C1 segment of cervical spinal cord (tissue), 14 donors: ENCODE results near the gene OSGIN1.

Experiments used
- DNase-seq, 14 donors: peaks; one replicate each; lab custom pipeline; 2025; lab: John Stamatoyannopoulos, UW

Gene OSGIN1

DNA sequence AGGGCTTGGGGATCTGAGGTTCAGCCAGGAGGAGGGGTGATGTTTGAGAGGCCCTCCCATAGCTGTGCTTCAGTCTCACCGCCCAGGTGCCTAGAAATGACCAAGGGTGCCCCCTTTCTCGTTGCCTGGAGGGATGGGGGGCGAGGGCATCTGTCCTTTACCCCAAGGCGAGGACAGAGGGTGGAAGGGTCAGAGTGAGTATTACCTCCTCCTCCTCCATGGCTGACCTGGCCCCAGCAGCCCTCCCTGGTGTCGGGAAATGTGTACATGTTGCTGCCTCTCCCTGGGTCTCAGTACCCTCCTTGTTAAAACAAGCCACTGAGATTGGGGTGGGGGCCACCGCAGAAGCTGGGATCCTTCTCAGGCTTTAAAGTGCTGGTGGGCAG lies 17.4 kb downstream of the OSGIN1 start:
- no peak for DNase-seq

DNA sequence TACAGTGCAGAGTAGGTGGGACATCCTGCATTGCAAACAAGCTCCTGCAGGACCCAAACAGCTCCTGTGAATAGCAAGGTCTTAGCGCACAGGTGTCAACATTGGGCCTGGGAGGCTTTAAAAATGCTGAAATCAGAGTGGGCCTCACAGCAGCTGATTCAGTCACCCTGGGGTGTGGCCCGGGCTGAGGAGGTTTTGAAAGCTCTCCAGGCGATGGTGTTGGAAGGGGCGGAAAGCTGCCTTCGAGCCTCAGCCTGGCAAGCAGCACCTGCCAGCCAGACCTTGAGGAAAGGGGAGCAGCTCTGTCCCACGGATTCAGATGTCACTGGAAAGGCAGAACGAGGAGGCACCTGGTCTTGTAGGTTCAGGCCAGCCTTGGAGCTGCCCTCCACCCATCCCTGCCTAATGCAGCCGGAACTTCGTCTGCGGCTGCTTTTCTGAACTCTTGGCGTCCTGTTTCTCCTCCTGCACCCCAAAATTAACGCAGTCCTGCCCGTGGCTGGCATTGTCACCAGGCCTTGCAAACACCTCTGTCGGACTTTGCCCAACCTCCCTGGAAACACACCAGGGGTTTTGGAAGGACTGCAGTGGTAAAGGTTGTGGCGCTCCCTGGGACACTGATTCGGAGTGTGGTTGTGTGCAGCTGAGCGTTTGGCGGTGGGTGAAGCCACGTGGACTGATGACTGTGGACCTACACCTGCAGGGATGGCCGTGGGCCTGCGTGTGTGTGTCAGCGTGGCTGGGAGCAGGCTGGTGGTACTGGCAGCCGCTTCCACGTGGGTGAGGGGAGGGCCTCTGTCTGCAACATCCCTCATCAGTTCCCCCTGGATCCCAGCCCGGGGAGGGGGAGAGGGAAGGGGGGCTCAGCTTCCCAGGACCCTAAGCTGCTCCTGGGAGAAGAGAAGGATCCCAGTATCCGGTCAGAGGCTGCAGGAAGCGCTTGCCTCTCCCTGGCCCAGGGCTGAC lies 18.4 kb downstream of the OSGIN1 start:
- DNase-seq, result no peak

DNA sequence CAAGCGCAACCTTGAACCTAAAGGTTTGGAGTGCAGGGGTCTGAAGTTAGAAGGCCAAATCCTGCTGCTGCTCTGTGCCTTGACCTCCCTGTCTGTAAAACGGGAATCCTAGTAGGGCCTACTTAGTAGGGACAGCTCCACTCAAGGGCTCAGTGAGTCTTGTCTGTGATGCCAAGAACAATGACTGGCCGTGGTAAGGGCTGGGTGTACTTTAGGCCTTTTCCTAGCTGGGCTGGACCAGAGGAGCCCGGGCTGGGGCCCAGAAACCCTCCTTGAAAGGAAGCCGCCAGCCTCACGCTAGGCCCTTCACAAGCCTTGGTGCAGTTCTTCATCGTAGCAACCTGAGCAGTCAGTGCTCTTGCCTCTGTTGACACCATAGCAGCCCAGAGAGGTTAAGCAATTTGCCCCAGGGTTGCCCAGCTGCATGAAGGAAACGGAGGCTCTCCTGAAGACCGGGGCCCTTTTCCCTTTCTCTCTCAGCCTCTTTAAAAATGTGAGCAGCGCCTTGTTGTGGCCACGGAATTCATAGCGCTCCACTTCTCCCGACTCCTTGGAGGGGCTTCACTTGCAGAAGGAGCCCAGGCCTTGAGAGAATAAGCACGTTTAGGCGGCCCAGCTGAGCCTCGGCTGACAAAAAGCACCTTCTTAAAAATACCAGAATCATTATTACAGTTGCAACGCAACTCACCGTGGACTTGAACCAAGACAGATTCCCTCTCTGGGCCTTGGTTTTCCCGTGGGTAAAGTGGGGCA lies 19.4 kb downstream of the OSGIN1 start:
- DNase-seq, result no peak

DNA sequence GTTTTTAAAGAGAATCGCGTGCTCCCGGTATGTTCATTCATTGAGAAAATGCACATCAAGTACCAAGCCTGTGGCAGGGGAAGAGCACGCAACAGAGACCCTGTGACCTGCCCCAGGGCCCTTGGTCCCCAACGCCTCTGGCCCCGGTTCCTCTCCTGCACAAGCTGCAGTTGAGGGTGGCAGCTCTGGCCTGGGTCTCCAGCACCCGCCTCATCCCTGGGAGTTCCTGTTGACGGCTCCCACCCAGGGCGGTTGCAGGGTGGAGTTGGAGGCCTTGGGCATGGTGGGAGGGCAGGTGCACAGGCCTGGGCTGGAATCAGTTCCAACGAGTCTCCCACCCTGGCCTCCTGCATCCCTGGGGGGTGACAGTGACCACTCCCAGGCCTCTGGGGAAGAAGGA lies 20.0 kb downstream of the OSGIN1 start:
- no peak for DNase-seq

DNA sequence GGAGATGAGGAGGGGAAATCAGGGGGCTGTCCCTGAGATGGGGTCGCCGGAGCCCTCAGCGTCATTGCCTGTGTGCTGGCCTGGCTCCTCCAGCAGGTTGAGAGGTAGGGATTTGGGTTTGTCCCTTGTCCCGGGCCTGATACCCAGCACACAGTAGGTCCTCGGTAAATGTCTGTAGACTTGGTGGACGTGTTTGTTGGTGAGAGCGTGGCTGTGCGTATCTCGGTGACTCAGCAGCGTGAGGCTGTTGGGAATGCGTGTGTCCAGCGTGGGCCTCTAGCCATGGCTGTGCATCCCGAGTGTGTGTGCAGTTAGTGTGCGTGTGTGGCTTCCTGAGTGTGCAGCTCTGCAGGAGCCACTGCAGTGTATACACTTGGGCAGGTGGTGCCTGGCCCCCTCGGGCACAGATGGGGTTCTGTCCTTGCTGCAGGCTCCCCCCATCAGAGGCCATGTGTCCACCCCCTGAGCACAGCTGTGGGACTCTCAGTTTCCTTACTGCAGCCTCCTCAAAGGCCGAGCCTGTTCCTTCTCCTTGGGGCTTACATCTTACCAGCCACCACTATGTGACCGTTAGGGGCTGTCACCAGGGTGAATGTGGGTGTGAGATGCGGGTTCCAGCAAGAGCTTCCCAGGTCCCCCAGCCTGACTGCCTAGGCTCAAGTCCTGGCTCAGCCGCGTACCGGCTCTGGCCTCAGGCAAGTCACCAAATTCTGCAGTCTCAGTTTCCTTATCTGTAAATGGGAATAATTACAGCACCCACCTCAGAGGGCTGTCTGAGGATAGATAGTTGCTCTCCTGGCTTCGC lies 20.7 kb downstream of the OSGIN1 start:
- no peak for DNase-seq

DNA sequence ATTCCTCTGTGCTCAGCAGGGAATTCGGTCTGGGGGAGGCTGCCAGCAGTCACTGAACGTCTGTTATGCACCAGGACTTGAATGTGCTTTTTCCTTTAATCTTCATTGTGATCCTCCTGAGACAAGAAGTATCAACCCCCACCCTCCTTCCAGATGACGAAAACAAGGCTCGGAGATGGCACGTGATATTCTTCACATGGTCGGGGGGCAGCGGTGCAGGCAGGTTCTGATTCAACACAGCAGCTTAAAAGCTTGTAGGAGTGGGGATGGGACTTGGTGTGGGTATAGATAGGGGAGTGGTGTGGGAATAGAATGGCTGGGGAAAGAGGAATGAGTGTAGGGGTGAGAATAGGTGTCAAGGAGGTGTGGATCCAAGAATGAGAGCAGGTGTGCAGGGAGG lies 21.4 kb downstream of the OSGIN1 start:
- DNase-seq, result no peak

DNA sequence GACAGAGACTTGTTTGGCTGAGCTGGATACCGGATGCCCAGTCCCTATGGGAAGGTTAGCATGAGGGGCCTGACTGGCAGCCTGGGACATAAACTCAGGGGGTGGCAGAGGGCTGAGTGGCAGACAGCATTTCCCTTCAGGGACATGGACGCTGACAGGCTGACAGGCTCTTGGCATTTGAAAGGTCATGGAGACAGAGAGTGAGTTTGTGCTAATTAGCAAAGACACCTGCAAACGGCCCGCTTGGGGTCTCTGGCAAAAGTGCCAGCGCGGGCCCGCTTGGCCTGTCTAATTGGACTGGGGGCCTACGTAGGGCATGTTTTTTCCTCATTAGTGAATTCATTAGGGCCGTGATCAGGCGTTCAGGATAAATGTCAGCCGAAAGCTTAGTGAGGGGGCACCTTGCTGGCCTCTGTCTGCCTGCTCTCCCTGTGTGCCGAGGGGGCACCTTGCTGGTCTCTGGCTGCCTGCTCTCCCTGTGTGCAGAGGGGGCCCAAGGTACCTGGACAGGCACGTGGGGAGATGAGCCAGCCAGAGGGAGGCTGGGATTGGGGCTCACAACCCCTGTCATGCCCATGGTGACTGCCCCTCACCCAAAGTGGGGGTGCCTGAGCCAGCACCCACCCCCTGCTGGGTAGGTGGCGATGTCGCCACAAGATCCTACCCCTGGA lies 22.7 kb downstream of the OSGIN1 start:
- no peak for DNase-seq

DNA sequence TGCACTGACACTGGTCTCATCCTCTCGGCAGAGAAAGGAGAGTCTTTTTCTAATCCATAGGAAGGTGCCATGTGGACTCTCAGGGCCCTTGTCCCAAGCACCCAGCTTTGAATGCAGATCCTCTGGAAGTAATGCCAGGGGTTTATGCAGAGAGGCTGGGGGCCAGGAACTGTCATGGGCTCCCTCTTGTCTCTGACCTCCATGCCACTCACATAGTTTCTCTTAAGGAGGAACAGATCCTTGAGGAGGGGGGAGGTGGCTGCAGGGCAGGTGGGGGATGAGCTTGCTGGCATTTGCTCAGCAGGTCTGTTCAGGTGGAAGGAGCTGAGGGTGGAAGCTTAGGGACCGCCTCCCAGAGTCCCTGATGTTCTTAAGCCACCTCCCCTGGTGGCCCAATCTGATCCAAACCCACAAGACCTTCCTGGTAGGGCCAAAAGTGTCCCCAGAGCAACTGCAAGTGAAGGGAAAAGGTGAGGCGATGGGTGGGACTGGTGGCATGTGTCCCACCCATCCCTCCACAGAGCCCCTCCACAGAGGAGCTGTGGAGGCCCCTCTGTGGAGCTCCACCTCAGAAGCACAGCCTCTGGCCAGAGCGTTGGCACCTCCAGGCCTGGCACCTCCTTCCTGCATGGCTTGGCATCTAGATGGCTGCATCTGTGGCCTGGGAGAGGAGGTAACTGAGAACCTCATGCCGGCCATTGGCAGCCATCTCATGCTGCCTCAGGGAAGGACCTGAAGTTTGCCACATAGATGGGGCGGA lies 24.2 kb downstream of the OSGIN1 start:
- no peak for DNase-seq

DNA sequence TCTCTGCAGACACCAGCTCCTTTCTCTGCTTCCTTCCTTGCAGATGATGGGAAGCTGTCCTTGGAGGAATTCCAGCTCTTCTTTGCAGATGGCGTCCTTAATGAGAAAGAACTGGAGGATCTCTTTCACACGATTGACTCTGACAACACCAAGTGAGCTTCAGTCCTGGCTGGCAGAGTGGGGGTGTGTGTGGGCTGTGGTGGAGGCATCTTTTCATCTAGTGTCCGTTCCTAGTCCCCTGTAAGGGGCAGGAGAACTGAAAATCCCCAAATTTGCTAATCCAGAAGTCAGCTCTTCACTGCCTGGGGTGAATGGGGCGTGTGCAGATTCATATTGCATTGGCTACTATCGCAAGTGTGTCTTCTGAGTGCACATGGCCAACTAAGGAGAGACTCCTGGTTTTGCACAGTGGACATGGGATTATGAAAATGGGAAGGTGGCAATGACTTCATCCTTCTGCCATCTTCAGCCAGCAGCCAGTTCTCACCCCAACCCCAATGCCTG lies 25.4 kb downstream of the OSGIN1 start:
- DNase-seq, result no peak

DNA sequence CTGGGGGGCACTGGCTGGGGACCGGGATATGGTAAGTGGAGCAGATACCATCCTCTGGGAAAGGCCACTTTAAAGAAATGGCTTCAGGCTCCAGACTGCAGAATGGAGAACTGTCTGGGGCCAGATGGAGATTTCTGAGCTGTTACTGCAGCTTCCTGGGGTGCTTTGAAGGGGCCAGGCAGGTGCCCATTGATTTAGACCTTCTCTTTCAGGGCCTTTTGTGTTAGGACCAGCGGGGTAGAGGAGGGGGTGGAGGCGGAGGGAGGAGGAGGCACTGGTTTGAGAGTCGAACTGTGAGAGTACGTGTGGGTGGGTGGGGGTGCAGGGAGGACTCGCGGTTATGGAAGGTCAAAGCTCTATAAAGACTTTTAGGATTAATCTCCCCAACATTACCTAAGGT lies 26.4 kb downstream of the OSGIN1 start:
- DNase-seq, result no peak

DNA sequence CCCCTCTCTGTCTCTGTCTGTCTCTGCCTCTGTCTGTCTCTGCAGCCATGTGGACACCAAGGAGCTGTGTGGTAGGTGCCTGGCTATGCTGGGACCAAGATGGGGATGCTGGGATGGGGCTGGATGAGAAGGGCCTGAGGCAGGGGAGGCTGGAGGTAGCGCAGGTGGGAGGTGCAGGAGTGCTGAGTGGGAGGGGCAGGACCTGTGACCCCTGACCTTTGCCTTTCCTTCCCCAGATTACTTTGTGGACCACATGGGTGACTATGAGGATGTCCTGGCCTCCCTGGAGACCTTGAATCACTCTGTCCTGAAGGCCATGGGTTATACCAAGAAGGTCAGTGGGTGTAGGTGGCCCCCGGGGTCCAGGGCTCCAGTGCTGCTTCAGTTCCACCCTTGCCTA lies 27.8 kb downstream of the OSGIN1 start:
- no peak for DNase-seq

DNA sequence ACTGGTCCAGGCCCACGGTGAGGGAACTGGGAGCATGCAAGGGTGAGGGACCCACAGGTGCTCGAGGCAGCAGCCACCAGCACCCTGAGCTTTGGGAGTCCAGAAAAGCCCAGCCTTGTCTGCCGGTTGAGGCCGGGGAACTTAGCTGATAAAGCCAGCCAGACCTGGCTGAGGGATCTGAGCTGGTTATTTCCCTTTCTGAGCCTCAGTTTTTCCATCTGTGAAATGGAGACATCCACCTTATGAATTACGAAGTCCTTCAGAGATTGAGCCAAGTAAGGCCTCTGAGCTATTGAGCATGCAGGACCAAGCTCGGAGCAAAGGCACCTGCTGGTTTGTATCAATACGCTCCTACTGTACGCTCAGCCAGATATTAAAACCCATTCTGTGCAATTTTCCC lies 28.8 kb downstream of the OSGIN1 start:
- DNase-seq, result no peak

DNA sequence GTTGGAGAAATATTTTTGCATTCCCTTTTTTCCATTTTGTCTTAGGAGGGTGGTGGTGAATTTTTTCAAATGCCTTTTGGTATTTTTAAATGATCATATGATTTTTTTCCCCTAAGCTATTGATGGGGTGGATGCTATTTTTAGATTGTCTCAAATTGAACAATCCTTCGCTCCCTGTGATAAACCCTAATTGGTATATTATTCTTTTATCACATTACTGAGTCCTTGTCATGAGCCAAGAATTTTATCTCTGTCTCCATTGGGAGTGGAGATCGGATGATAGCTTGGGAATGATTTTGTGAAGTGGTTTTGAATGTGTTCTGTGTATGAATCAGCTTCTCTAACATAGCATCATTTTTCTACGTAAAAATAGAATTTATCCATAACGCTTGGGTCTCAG lies 30.5 kb downstream of the OSGIN1 start:
- DNase-seq, result no peak

DNA sequence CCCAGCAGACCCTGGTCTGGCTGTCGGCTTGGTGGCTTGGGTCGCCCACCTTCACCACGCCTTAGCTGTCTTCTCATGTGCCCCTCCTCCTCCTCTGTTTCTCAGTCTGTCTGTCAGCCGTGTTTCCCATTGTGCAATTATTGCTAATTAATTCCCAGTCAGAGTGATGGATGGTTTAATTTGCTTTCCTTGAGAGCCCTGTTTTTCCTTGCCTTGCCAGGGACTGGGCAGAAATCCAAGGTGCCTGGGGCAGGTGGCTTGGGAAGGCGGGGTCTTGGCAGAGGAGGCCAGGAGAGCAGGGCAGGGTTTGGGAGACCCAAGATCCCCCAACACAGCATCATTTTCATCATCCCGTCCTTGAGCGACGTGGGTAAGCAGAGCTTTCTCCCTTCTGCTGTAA lies 36.3 kb downstream of the OSGIN1 start:
- DNase-seq, result no peak

DNA sequence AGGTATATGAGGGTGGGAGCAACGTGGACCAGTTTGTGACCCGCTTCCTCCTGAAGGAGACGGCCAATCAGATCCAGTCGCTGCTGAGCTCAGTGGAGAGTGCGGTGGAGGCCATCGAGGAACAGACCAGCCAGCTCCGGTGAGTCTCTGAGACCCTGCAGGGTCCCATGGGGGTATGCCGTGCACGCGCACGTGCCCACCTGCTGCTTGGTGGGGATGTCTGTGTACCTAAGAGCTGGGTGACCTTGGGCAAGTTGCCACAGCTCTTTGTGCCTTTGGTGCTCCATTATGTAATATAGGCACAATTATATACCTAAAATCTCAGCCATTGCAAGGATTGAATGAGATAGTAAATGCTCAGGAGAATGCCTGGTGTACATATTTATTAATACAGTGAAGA lies 37.5 kb downstream of the OSGIN1 start:
- DNase-seq, result no peak

DNA sequence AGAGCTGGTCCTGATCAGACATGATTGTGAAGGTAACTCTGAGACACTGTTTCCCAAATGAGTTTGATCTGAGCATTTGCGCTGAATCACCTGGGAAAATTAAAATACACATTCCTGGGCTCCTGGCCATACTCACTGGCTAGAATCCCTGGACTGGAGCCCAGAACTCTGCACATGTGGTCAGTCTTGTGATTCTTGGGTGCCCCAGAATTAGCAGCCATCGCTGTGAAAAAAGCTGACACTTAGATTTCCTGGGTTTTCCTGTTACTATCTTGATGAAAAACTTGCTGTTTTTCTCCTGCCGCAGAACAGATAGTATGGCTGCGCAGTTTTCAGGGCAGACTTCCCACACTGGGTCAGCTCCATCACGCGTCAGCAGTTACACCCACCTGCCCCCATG lies 39.6 kb downstream of the OSGIN1 start:
- peak in 9 of 14 donors; percentile 10 to 52 (median 36) for DNase-seq

DNA sequence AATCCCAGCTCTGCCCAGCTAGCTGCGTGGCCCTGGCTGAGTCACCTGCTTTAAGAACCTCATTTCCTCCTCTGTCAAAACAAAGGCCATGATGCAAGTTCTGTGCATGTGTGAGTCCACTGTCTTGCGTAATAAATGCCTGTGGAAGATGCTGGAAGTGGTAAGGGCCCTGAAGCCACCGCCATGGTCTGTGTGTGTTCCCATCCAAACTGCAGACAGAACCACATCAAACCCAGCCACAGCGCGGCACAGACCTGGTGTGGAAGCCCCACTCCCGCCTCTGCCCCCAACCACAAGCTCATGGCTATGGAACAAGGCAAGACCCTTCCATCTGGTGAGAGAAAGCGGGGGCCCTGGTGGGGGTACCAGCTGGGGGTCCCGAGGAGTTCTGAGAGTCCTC lies 41.0 kb downstream of the OSGIN1 start:
- DNase-seq, result peak in 1 of 14 donors; percentile 6

DNA sequence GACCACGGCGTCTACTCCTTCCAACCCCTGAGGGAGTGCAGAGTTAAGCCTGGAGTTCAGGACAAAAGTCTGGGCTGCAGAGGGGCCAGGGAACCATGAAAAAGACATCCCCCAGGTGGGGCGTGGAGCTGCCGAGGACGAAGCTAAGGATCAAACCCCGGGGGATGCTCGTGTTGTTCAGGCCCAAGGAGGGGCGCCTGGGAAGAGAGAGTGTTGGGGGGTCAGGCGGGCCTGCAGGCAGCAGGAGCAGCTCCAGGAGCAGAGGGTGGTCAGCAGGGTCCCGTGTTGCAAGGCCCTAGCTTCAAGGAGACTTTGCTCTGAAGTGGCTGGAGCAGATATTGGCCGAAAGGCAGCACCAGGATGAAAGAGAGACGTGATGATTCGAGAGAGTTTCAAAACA lies 41.7 kb downstream of the OSGIN1 start:
- DNase-seq, result no peak

DNA sequence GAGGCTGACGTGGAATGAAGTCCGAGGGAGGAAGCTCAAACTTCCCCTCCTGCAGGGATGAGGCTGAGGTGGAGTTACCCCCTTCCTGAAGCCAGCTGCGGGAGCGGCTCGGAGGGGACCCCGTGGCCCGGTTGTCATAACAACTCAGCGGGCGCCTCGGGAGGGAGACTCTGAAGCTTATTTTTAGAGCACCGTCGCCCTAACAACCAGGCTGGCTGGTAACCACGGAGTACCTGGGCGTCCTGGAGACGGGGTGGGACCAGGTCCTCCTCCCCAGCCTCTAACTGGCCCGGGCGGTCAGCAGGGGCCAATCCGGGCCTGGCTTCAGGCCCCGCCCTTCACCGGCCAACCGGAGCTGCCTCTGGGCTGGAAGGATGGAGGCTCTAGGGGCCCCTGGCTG lies 42.7 kb downstream of the OSGIN1 start:
- DNase-seq, result peak in 5 of 14 donors; percentile 6 to 91 (median 14)

DNA sequence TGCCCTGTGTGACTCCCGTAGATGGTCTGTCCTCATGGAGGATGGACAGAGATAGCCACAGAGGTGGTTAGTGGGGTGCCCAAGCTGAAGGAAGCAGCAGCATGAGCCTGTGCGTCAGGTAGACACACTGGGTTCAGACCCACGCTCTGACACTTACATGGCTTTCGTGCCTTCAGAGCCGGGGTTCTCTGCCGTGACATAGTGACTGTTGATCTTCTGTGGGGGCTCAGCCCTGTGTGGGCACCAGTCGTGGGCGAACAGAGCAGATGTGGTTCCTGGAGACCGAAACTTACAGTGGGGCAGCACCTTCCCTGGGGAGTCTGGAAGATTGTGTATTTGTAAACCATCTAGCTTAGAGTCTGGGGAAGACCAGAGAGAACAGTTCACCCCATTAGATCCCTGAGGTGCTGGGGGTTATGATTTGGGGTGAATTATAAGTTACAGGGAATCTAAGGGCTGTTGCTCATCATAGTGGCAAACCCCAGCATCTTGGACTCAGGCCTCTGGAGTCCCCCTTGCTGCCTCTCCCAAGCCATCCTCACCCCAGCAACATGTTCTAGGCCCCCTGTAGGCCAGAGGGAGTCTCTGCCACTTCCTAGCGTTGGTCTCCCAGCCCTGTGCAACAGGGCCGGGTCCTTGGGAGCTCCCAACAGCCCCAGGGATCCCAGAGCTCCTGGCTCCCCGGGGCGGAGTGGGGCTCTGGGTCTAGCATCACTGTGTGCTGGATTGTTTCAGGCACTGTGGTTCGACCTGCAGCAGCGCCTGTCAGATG lies 43.6 kb downstream of the OSGIN1 start:
- no peak for DNase-seq
